Type B pancreatic cell (in vitro differentiated cells): ENCODE measurements around the gene CRK. TPM values are rescaled to one million over a fixed set of nuclear protein-coding genes. Genes with fewer than 3 reads are reported as not detected.
"Not testable (repeated sequence)": the region's sequence is repeated elsewhere in the genome, so short reads cannot be mapped to it uniquely, and the experiment has no call there.

Experiments used
- DNase-seq: peaks from one replicate; pipeline ENCODE4 v3.0.0; 2021; ENCODE audit warnings: mixed read lengths; ENCODE audit not compliant: unreplicated experiment; ENCODE audit errors: extremely low spot score
- H3K27ac Mint-ChIP-seq: 2 replicates; pipeline ENCODE4 v1.8.0; 2021; ENCODE audit warnings: mild to moderate bottlenecking, mixed read lengths
- H3K27me3 Mint-ChIP-seq: 2 replicates; pipeline ENCODE4 v1.8.0; 2021; ENCODE audit warnings: mixed read lengths
- H3K36me3 Mint-ChIP-seq: 2 replicates; pipeline ENCODE4 v1.8.0; 2021; ENCODE audit warnings: mixed read lengths
- H3K4me1 Mint-ChIP-seq: one replicate; pipeline ENCODE4 v1.8.0; 2021; ENCODE audit warnings: mixed read lengths; ENCODE audit not compliant: unreplicated experiment
- H3K4me3 Mint-ChIP-seq: 2 replicates; pipeline ENCODE4 v1.8.0; 2021; ENCODE audit warnings: mild to moderate bottlenecking, mixed read lengths
- H3K9me3 Mint-ChIP-seq: 2 replicates; pipeline ENCODE4 v1.8.0; 2021; ENCODE audit warnings: mixed read lengths
- total RNA-seq: library from RNA; stranded (reverse); gene quantifications from 2 replicates; pipeline ENCODE4 v1.2.1, GENCODE V29; 2021; ENCODE audit warnings: low replicate concordance
- TF ChIP-seq, protein P1 (sequence below): fragments of 200-600 bp; sonication (generic); conservative IDR thresholded peaks from 2 replicates; pipeline ENCODE4 v1.5.0; 2021; ENCODE audit warnings: antibody characterized with exemption, mild to moderate bottlenecking

The CRK gene
- total RNA-seq, 1 donor from 2014 or later = 49.5 TPM

DNA sequence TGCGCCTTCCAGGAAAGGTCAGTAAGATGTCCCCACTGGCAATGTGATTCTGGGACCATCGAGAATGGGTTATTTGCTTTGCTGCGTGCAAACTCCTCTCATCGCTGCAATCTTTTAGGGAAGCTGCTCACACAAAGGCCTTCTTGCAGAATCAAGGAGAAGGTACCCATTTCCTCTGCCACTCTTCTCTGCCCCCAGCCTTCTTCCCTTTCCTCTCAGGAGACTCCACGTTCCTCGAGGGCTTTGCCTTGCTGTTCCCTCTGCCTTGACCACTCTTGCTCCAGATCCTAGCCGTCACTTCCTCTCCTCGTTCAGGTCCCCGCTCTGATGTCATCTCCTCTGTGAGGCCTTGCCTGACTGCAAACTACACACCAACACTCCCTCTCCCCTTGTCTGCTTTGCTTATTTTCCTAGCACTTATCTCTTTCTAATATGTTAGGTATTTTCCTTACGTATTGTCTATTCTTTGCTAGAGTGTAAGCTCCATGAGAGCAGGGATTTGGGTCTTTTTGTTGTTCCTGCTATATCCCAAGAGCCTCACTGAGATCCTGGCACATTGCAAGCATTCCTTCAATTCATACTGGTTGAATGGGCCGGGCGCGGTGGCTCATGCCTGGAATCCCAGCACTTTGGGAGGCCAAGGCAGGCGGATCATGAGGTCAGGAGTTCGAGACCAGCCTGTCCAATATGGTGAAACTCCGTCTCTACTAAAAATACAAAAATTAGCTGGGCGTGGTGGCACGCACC is 5.3 kb upstream of the CRK start:
- Mint-ChIP-seq H3K9me3 (no peaks in the 10 kb centered on the region), H3K27ac (peak overlapping the region; percentile 31), H3K36me3 (no peaks in the 10 kb centered on the region), H3K27me3 (no peaks in the 10 kb centered on the region), H3K4me1 (no peaks in the 10 kb centered on the region), H3K4me3 (no peak overlapping the region)
- DNase-seq = no peak
- TF ChIP-seq, protein P1, sequence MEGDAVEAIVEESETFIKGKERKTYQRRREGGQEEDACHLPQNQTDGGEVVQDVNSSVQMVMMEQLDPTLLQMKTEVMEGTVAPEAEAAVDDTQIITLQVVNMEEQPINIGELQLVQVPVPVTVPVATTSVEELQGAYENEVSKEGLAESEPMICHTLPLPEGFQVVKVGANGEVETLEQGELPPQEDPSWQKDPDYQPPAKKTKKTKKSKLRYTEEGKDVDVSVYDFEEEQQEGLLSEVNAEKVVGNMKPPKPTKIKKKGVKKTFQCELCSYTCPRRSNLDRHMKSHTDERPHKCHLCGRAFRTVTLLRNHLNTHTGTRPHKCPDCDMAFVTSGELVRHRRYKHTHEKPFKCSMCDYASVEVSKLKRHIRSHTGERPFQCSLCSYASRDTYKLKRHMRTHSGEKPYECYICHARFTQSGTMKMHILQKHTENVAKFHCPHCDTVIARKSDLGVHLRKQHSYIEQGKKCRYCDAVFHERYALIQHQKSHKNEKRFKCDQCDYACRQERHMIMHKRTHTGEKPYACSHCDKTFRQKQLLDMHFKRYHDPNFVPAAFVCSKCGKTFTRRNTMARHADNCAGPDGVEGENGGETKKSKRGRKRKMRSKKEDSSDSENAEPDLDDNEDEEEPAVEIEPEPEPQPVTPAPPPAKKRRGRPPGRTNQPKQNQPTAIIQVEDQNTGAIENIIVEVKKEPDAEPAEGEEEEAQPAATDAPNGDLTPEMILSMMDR = no peak

DNA sequence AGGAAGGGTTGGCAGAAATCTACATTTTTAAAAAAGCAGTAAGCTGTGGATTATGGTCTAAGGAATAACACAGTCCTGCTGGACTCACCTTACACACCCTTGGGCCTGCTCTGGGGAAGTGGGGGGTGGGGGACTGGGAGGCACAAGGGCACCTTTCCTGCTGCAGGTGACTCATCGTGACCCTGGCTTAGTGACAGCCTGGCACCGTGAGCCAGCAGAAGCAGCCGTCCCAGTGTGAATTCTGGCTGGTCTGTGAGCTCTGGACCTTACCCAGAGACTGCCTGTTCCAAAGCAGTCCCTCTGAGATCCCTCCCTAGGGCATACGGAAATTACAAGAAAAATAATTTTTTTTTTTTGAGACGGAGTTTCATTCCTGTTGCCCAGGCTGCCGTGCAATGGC is 4.2 kb upstream of the CRK start:
- Mint-ChIP-seq H3K4me3 (no peak overlapping the region), H3K9me3 (no peaks in the 10 kb centered on the region), H3K27ac (no peak overlapping the region), H3K36me3 (no peaks in the 10 kb centered on the region), H3K4me1 (peaks cover under 1% of the 10 kb centered on the region), H3K27me3 (no peaks in the 10 kb centered on the region)
- no peak for DNase-seq
- TF ChIP-seq, protein P1 = no peak

DNA sequence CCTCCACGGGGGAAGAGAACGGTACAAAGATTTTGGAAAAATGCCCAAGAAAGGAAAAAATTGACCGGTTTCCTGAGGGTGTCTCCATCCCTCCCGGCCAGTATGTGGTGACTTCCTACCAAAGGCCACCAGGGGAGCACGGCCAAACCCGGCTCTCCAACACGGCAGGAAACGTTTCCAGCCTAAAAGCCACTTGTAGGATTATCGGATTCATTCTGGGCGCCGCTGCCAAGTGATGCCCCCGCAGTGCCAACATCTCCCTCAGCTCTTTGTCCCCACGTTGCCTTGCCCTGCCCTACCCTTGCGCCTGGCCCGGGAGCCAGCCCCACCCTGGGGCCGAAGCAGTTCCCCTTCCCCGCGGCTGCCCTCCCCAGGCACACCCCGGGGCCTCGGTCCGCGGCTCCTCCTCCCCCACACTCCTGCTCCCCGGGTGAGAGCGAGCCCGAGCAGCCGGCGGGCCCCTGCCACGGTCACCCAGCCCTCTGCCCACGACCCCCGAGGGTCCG is 688 bp downstream of the CRK start:
- no peaks in the 10 kb centered on the region for H3K9me3 Mint-ChIP-seq
- peak overlapping the region; percentile 93 for H3K4me3 Mint-ChIP-seq
- no peaks in the 10 kb centered on the region for H3K36me3 Mint-ChIP-seq
- no peaks in the 10 kb centered on the region for H3K27me3 Mint-ChIP-seq
- peak overlapping the region; percentile 95 for H3K27ac Mint-ChIP-seq
- H3K4me1 Mint-ChIP-seq = peaks cover 23% of the 10 kb centered on the region
- DNase-seq = no peak
- TF ChIP-seq, protein P1 = peak; percentile 78

DNA sequence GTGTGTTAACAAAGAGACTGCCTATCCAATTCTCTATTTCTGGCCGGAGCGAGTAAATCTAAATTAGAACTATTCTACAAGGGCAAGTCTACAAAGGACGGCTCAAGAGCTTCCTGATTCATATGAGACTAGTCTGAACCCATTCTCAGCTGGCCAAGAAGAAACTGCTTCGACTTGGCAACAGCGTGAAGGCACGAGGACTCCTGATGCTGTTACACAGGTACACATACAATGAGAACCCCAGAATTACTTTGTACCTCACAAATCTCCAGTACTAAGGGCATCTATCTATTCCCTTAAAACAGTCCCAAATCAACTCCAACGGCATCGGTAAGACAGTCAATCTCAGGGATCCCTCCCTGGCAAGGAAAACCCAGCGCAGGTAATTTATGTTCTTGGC is 1.5 kb downstream of the CRK start:
- peak overlapping the region; percentile 93 for H3K4me3 Mint-ChIP-seq
- no peak for DNase-seq
- H3K36me3 Mint-ChIP-seq = no peaks in the 10 kb centered on the region
- TF ChIP-seq, protein P1 = no peak
- H3K27ac Mint-ChIP-seq = peak overlapping the region; percentile 95
- peaks cover 24% of the 10 kb centered on the region for H3K4me1 Mint-ChIP-seq
- no peaks in the 10 kb centered on the region for H3K27me3 Mint-ChIP-seq
- H3K9me3 Mint-ChIP-seq = no peaks in the 10 kb centered on the region

DNA sequence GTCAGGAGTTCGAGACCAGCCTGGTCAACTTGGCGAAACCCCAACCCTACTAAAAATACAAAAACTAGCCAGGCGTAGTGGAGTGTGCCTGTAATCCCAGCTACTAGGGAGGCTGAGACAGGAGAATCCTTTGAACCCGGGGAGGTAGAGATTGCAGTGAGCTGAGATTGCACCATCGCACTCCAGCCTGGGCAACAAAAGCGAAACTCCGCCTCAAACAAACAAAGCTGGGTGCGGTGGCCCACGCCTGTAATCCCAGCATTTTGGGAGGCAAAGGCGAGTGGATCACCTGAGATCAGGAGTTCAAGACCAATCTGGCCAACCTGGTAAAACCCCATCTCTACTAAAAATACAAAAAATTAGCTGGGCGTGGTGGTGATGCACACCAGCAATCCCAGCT is 2.3 kb downstream of the CRK start:
- Mint-ChIP-seq H3K4me3 (peak overlapping the region; percentile 75), H3K4me1 (peaks cover 28% of the 10 kb centered on the region), H3K27ac (peak overlapping the region; percentile 61)
- not testable (repeated sequence) for H3K36me3 Mint-ChIP-seq, H3K27me3 Mint-ChIP-seq, DNase-seq, H3K9me3 Mint-ChIP-seq

DNA sequence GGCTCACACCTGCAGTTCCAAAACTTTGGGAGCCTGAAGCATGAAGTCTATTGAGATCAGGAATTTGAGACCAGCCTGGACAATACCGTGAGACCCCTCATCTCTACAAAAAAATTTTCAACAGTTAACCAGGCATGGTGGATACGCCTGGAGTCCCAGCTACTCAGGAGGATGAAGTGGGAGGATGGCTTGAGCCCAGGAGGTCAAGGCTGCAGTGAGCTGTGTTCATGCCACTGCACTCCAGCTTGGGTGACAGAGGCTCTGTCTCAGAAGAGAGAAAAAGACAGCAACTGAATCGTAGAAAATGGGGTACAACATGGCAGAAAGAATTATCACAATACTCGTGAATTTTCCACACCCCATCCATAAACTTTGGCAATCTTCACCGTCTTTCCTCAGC is 3.2 kb downstream of the CRK start:
- peak overlapping the region; percentile 75 for H3K4me3 Mint-ChIP-seq
- TF ChIP-seq, protein P1 = no peak
- H3K9me3 Mint-ChIP-seq = no peaks in the 10 kb centered on the region
- peak overlapping the region; percentile 64 for H3K27ac Mint-ChIP-seq
- H3K36me3 Mint-ChIP-seq = peaks cover 8% of the 10 kb centered on the region
- no peak for DNase-seq
- H3K27me3 Mint-ChIP-seq = no peaks in the 10 kb centered on the region
- H3K4me1 Mint-ChIP-seq = peaks cover 28% of the 10 kb centered on the region

DNA sequence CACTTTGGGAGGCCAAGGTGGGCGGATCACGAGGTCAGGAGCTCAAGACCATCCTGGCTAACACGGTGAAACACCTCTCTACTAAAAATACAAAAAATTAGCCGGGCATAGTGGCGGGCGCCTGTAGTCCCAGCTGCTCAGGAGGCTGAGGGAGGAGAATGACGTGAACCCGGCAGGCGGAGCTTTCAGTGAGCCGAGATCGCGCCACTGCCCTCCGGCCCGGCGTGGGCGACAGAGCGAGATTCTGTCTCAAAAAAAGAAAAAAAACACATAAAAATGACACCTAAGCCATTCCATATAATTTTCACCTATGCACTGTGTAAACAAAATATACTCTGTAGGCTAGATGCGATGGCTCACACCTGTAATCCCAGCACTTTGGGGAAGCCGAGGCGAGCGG is 5.8 kb downstream of the CRK start:
- peaks cover 32% of the 10 kb centered on the region for H3K4me1 Mint-ChIP-seq
- H3K27ac Mint-ChIP-seq, H3K9me3 Mint-ChIP-seq, H3K4me3 Mint-ChIP-seq, H3K27me3 Mint-ChIP-seq, DNase-seq: not testable (repeated sequence)
- H3K36me3 Mint-ChIP-seq = peaks cover 15% of the 10 kb centered on the region
